Activated T-cell treated with anti-CD3 and anti-CD28 coated beads, Interleukin-2, amount 50 U/mL, for 1 hour (primary cell): Measurements from ENCODE around the gene ADAMTS2.
A peak's percentile ranks its signal among the peaks of the same experiment; 100 is the strongest.

Experiments
- DNase-seq: peaks from one replicate; pipeline ENCODE4 v3.0.0-alpha.2; 2020

ADAMTS2 gene

GRCh38 chr5:179250561-179251225, 94.6 kb downstream of the ADAMTS2 start:
- DNase-seq: peak; percentile 10

GRCh38 chr5:179246227-179246626, 99.0 kb downstream of the ADAMTS2 start:
- DNase-seq: no peak

GRCh38 chr5:179245031-179245430, 100.2 kb downstream of the ADAMTS2 start:
- DNase-seq: no peak

- no peak for DNase-seq
Observed at GRCh38 chr5:179244044-179244443, 101.2 kb downstream of the ADAMTS2 start.

- no peak for DNase-seq
Observed at GRCh38 chr5:179243333-179243732, 101.9 kb downstream of the ADAMTS2 start.

- no peak for DNase-seq
Observed at GRCh38 chr5:179242676-179243075, 102.6 kb downstream of the ADAMTS2 start.

- no peak for DNase-seq
Observed at GRCh38 chr5:179241764-179242370, 103.4 kb downstream of the ADAMTS2 start.

GRCh38 chr5:179241175-179241574, 104.1 kb downstream of the ADAMTS2 start:
- DNase-seq: no peak

- no peak for DNase-seq
Observed at GRCh38 chr5:179240561-179240960, 104.7 kb downstream of the ADAMTS2 start.

- no peak for DNase-seq
Observed at GRCh38 chr5:179239256-179240135, 105.8 kb downstream of the ADAMTS2 start.

GRCh38 chr5:179238628-179238970, 106.7 kb downstream of the ADAMTS2 start:
- no peak for DNase-seq

- no peak for DNase-seq
Observed at GRCh38 chr5:179237770-179238627, 107.3 kb downstream of the ADAMTS2 start.

GRCh38 chr5:179235416-179236400, 109.6 kb downstream of the ADAMTS2 start:
- no peak for DNase-seq

- no peak for DNase-seq
Observed at GRCh38 chr5:179234563-179235135, 110.6 kb downstream of the ADAMTS2 start.

- no peak for DNase-seq
Observed at GRCh38 chr5:179233909-179234562, 111.2 kb downstream of the ADAMTS2 start.

GRCh38 chr5:179232091-179232735, 113.0 kb downstream of the ADAMTS2 start:
- no peak for DNase-seq

- no peak for DNase-seq
Observed at GRCh38 chr5:179231309-179231708, 114.0 kb downstream of the ADAMTS2 start.

GRCh38 chr5:179230061-179230461, 115.2 kb downstream of the ADAMTS2 start:
- DNase-seq: no peak

GRCh38 chr5:179229331-179229831, 115.9 kb downstream of the ADAMTS2 start:
- no peak for DNase-seq
